ENCODE data around the gene GLIS1. TPM values are rescaled to one million over a fixed set of nuclear protein-coding genes. Genes with fewer than 3 reads are reported as not detected.

Gene GLIS1
- total RNA-seq, 1 experiment from 2014 or later: 0.13 TPM

- intact Hi-C loops (cut with micrococcal nuclease; ENCODE audit: unreplicated experiment): no loop called here
- Histone ChIP-seq H3K4me3 (ENCODE audit: low read depth, low read length, poor library complexity, severe bottlenecking) (no peak overlapping the region), H3K9me3 (ENCODE audit: low read depth, low read length, poor library complexity, severe bottlenecking) (no peaks in the 10 kb centered on the region), H3K27ac (ENCODE audit: low read depth, low read length, poor library complexity, severe bottlenecking) (no peak overlapping the region), H3K27me3 (replicated peaks; ENCODE audit: insufficient read depth, low read depth, low read length, poor library complexity) (no peaks in the 10 kb centered on the region), H3K4me1 (ENCODE audit: insufficient read depth, low read length, poor library complexity, severe bottlenecking) (no peaks in the 10 kb centered on the region), H3K36me3 (ENCODE audit: insufficient read depth, low read length, poor library complexity, severe bottlenecking) (no peaks in the 10 kb centered on the region)
- CTCF ChIA-PET: no interaction called here
- no peak for TF ChIP-seq EZH2 (IDR thresholded peaks at IDR 0.05; ENCODE audit: borderline replicate concordance, low read depth, low read length, poor library complexity, severe bottlenecking)
- no peak for TF ChIP-seq CTCF (conservative IDR thresholded peaks at IDR 0.05; ENCODE audit: low read depth, low read length)
- POLR2A ChIA-PET (ENCODE audit: low non-redundant PET): no interaction called here
- no TSS peak for BruUV-seq (replicated peaks)
- DNase-seq (ENCODE audit: low spot score): no peak
Measured at GRCh38 chr1:53461323-53462044, 277.5 kb downstream of the GLIS1 start.

- Histone ChIP-seq H3K4me1 (ENCODE audit: insufficient read depth, low read length, poor library complexity, severe bottlenecking) (no peaks in the 10 kb centered on the region), H3K9me3 (ENCODE audit: low read depth, low read length, poor library complexity, severe bottlenecking) (no peaks in the 10 kb centered on the region), H3K27ac (ENCODE audit: low read depth, low read length, poor library complexity, severe bottlenecking) (no peak overlapping the region), H3K27me3 (replicated peaks; ENCODE audit: insufficient read depth, low read depth, low read length, poor library complexity) (no peaks in the 10 kb centered on the region), H3K36me3 (ENCODE audit: insufficient read depth, low read length, poor library complexity, severe bottlenecking) (no peaks in the 10 kb centered on the region), H3K4me3 (ENCODE audit: low read depth, low read length, poor library complexity, severe bottlenecking) (no peak overlapping the region)
- intact Hi-C loops (cut with micrococcal nuclease; ENCODE audit: unreplicated experiment): no loop called here
- BruUV-seq (replicated peaks): no TSS peak
- TF ChIP-seq EZH2 (IDR thresholded peaks at IDR 0.05; ENCODE audit: borderline replicate concordance, low read depth, low read length, poor library complexity, severe bottlenecking): no peak
- no peak for TF ChIP-seq CTCF (conservative IDR thresholded peaks at IDR 0.05; ENCODE audit: low read depth, low read length)
- CTCF ChIA-PET: no interaction called here
- DNase-seq (ENCODE audit: low spot score): no peak
- POLR2A ChIA-PET (ENCODE audit: low non-redundant PET): no interaction called here
Measured at GRCh38 chr1:53460666-53461322, 278.2 kb downstream of the GLIS1 start.

GRCh38 chr1:53460211-53460634, 278.7 kb downstream of the GLIS1 start:
- Histone ChIP-seq H3K4me1 (ENCODE audit: insufficient read depth, low read length, poor library complexity, severe bottlenecking) (no peaks in the 10 kb centered on the region), H3K9me3 (ENCODE audit: low read depth, low read length, poor library complexity, severe bottlenecking) (no peaks in the 10 kb centered on the region), H3K4me3 (ENCODE audit: low read depth, low read length, poor library complexity, severe bottlenecking) (no peak overlapping the region), H3K27ac (ENCODE audit: low read depth, low read length, poor library complexity, severe bottlenecking) (no peak overlapping the region), H3K36me3 (ENCODE audit: insufficient read depth, low read length, poor library complexity, severe bottlenecking) (no peaks in the 10 kb centered on the region), H3K27me3 (replicated peaks; ENCODE audit: insufficient read depth, low read depth, low read length, poor library complexity) (no peaks in the 10 kb centered on the region)
- no TSS peak for BruUV-seq (replicated peaks)
- ChIA-PET POLR2A (ENCODE audit: low non-redundant PET) (no interaction called here), CTCF (no interaction called here)
- TF ChIP-seq CTCF (conservative IDR thresholded peaks at IDR 0.05; ENCODE audit: low read depth, low read length) (no peak), EZH2 (IDR thresholded peaks at IDR 0.05; ENCODE audit: borderline replicate concordance, low read depth, low read length, poor library complexity, severe bottlenecking) (no peak)
- intact Hi-C loops (cut with micrococcal nuclease; ENCODE audit: unreplicated experiment): no loop called here
- no peak for DNase-seq (ENCODE audit: low spot score)

All from A673 (cell line).